ENCODE data around the gene GRIN3B. TPM values are rescaled to one million over a fixed set of nuclear protein-coding genes. Genes with fewer than 3 reads are reported as not detected.

GRIN3B gene
- total and polyA plus RNA-seq, 2 of the 8 experiments (the other 6 are each of a cell fraction or from before 2014, with no cell fraction given) = 0.45 to 1.0 TPM

DNA sequence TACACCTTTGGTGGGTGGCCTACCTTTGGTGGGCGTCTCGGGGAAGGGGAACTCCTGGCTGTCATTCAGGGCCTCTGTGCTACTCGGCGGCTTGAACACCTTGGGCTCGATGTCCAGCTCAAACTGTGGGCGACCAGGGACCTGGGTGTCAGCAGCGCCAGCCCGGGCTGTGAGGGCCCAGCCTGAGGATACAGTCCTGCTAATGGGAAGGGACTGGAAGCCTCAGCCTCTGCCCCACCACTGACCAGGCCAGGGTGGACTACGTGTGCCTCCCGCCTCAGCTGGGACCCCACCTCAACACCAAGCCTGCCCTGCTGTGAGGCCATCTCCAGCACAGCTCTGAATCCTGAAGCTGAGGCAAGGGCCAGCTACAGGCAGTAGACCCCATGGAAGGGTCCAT lies 13.0 kb downstream of the GRIN3B start:
- Histone ChIP-seq H4K91ac (replicated peaks; ENCODE audit: insufficient read length, low read length) (no peak overlapping the region), H2BK5ac (ENCODE audit: low read depth, low read length) (no peak overlapping the region), H2AFZ (ENCODE audit: low read length) (no peak overlapping the region), H3K56ac (replicated peaks; ENCODE audit: insufficient read length, low read depth, low read length) (no peak overlapping the region), H3K18ac (ENCODE audit: extremely low read depth, low read length) (no peak overlapping the region), H3K4ac (replicated peaks; ENCODE audit: insufficient read length, low read depth, low read length) (no peak overlapping the region), H3K9ac (replicated peaks in 1 of 4; ENCODE audit: extremely low read depth in 1 of 4, low read depth in 3 of 4, low read length in 3 of 4) (no peak overlapping the region), H2AK5ac (ENCODE audit: low read depth, low read length) (no peak overlapping the region), H3K4me3 (ENCODE audit: extremely low read depth in 1 of 4, insufficient read depth in 2 of 4, low read depth in 3 of 4, low read length in 4 of 4) (no peak overlapping the region), H2BK15ac (ENCODE audit: low read length) (no peak overlapping the region), H3K36me3 (ENCODE audit: control insufficient read depth in 2 of 4, insufficient read depth in 4 of 4, low read length in 3 of 4) (peaks cover 8 to 56% (median 11%) of the 10 kb centered on the region in 4 experiments; a peak in 6 of 8 replicates), H3K14ac (ENCODE audit: insufficient read length) (no peak overlapping the region), H3K27ac (ENCODE audit: low read depth, low read length) (no peak overlapping the region), H3K27me3 (replicated peaks in 1 of 4; ENCODE audit: control insufficient read depth in 3 of 4, extremely low read depth in 1 of 4, insufficient read depth in 3 of 4, low read length in 3 of 4) (no peaks in the 10 kb centered on the region), H2BK120ac (replicated peaks; ENCODE audit: low read depth, low read length) (no peak overlapping the region), H3K4me2 (ENCODE audit: insufficient read depth in 1 of 2, low read depth in 2 of 2, low read length in 2 of 2) (no peak overlapping the region), H4K8ac (ENCODE audit: extremely low read depth, insufficient read depth, low read length) (no peak overlapping the region; the same call in 1 of the 2 replicates), H2BK20ac (ENCODE audit: low read length) (no peak overlapping the region), H3K4me1 (replicated peaks in 1 of 4; ENCODE audit: control insufficient read depth in 3 of 4, insufficient read depth in 4 of 4, low read length in 3 of 4) (peaks cover 0 to 24% (median 16%) of the 10 kb centered on the region in 4 experiments; a peak in 5 of 7 replicates), H3K9me3 (ENCODE audit: insufficient read depth in 2 of 2, low read depth in 1 of 2, low read length in 1 of 2) (no peaks in the 10 kb centered on the region), H3K79me2 (ENCODE audit: control insufficient read depth in 1 of 2, insufficient read depth in 2 of 2, low read length in 2 of 2) (peaks cover 16 to 52% of the 10 kb centered on the region in 2 experiments; a peak in 3 of 4 replicates), H2BK12ac (ENCODE audit: low read depth, low read length) (no peak overlapping the region), H4K5ac (ENCODE audit: insufficient read length, low read depth, low read length) (no peak overlapping the region), H3K23ac (ENCODE audit: insufficient read length) (no peak overlapping the region), H4K20me1 (replicated peaks in 1 of 2; ENCODE audit: control insufficient read depth in 1 of 2, insufficient read depth in 2 of 2, low read length in 2 of 2) (peaks cover 29 to 39% of the 10 kb centered on the region in 2 experiments), H3K79me1 (ENCODE audit: low read depth, low read length) (peaks cover 13% of the 10 kb centered on the region), H3K23me2 (ENCODE audit: low read depth, low read length) (no peaks in the 10 kb centered on the region)
- ChIA-PET POLR2A (ENCODE audit: partially characterized antibody) (interaction anchor here (0.7 to 3.4 kb wide), 7 partner anchors 10 to 134 kb away, joined by 3 to 19 read pairs (median 4); partner anchors contain the start of genes ABCA7 and CNN2), CTCF (ENCODE audit: partially characterized antibody) (interaction anchor here (0.6 to 2.3 kb wide), 4 partner anchors 10 to 205 kb away, joined by 3 to 5 read pairs (median 4); partner anchors contain the start of gene WDR18)
- FAIRE-seq = no peak
- no peak for DNase-seq (ENCODE audit: low read depth in 1 of 2, low spot score in 2 of 2)
- TF ChIP-seq, protein P1, sequence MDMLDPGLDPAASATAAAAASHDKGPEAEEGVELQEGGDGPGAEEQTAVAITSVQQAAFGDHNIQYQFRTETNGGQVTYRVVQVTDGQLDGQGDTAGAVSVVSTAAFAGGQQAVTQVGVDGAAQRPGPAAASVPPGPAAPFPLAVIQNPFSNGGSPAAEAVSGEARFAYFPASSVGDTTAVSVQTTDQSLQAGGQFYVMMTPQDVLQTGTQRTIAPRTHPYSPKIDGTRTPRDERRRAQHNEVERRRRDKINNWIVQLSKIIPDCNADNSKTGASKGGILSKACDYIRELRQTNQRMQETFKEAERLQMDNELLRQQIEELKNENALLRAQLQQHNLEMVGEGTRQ (IDR thresholded peaks at IDR 0.05; ENCODE audit: low read length) = no peak
- TF ChIP-seq CHD2 (IDR thresholded peaks at IDR 0.05; ENCODE audit: low read length) = no peak
- TF ChIP-seq BRCA1 (IDR thresholded peaks at IDR 0.05; ENCODE audit: low read depth, low read length) = no peak
- TF ChIP-seq, protein P2, sequence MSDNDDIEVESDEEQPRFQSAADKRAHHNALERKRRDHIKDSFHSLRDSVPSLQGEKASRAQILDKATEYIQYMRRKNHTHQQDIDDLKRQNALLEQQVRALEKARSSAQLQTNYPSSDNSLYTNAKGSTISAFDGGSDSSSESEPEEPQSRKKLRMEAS (IDR thresholded peaks at IDR 0.05) = no peak
- TF ChIP-seq RNF2 (IDR thresholded peaks at IDR 0.05; ENCODE audit: borderline replicate concordance, low read depth, low read length, missing control alignments, poor library complexity, severe bottlenecking) = no peak
- TF ChIP-seq NANOG (IDR thresholded peaks at IDR 0.05; ENCODE audit: insufficient read depth, low read depth, low read length, poor library complexity, severe bottlenecking) = no peak
- 95% methylated on average over 9 of the region's 10 CpGs; no CpG with 5 or more reads in 1 of the 2 experiments for WGBS, 2 experiments (ENCODE audit: extremely low coverage in 1 of 2, insufficient coverage in 1 of 2, insufficient read length in 1 of 2, insufficient replicate concordance in 2 of 2, low coverage in 1 of 2, low lambda C conversion rate in 2 of 2, missing lambda C conversion rate in 1 of 2)

Measured in H1 (cell line).